Smooth muscle cell of the brain vasculature (primary cell): ENCODE measurements around the gene XIST.
"Not testable (repeated sequence)": the region's sequence is repeated elsewhere in the genome, so short reads cannot be mapped to it uniquely, and the experiment has no call there.

Source experiments
- DNase-seq: peaks from one replicate; pipeline ENCODE4 v3.0.0-alpha.2; 2012; ENCODE audit warnings: low read depth, low spot score

Gene XIST

DNA sequence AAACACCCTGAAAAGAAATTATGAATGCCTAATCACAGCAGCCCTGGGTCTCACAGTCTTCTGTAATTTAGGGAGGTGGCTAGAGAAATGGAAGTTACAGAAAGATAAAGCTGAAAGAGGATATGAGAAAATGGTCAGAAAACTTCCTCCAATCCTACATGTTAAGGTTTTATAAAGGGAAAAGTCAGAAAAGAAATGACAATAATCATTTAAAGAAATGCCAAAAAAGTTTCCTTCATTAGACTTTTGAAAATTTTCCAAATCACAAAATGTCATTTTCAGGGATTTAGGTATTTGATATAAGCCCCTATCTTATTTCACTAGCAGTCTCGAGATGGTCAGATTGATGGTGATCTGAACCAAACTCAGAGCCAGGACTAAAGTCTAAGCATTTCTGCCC, 13.4 kb downstream of the XIST start:
- DNase-seq = no peak

DNA sequence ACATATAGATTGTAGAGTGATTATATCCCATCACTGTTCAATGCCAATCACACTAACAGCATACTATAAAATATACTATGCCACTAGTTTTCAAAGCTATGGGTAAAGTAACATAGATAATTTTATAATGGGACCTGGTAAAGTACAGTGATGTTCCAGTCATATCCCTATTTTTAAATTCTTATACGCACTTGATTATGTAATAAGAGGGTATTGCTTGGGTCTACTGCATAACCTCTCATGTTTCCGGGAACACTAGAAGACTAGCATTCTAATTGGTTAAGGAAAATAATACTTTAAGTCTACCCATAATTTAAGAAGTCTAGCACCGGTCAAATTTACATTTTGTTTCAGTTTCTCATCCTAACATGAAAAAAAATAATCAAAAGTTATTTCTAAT, 14.4 kb downstream of the XIST start:
- DNase-seq = no peak

DNA sequence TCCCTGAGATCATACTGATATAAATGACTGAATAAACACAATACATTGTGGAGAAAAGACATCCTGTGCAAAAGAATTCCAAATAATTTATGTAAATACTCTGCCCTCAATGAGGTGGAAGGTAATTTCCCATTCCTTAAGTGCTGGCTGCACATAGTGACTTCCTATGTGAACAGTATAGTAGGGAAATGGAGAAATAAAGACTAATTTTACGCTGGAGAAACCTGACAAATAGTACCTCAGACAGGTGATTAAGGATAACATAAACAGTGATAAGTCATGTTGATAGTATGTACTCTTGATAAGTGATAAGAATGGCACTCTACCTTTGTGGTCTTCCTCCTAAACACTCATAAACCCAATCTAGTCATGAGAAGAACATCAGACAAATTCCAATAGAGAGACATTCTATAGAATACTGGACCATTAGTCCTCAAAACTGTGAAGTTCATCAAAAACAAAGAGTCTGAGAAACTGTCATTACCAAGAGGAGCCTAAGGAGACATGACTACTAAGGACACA, 15.5 kb downstream of the XIST start:
- no peak for DNase-seq

DNA sequence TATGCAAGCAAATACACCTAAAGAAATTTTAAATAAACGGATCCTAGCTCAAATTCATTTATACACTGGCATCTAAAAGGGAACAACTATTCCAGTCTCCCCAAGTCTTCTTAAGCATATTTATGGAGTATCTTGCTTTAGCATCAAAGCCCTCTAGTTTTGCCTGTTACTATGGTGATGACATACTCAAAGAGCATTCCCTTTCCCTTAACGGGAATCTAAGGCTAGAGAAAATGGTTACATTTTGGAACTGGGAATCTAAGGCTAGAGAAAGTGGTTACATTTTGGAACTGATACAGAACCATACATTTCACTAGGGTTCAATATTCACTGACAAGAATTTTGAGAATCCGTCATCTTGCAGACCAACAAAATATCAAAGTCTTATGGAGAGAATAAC, 18.3 kb downstream of the XIST start:
- no peak for DNase-seq

DNA sequence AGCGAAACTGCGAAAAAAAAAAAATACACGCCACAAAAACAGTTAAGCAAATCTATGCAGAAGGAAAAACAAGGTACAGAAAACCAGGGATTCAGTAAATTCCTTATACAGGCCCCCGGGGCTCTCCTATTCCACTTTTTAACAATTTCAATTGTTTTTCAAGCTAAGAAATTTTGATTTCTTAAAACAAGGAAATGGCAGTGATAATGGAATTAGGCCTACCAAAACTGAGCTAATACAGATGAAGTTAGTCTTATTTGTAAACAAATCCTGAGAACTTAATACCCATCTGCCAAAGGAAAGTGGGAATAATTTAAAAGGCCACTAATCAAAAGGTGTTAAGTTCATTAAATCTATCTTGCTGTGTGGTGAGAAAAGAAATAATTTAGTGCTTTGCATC, 20.2 kb downstream of the XIST start:
- DNase-seq = no peak

DNA sequence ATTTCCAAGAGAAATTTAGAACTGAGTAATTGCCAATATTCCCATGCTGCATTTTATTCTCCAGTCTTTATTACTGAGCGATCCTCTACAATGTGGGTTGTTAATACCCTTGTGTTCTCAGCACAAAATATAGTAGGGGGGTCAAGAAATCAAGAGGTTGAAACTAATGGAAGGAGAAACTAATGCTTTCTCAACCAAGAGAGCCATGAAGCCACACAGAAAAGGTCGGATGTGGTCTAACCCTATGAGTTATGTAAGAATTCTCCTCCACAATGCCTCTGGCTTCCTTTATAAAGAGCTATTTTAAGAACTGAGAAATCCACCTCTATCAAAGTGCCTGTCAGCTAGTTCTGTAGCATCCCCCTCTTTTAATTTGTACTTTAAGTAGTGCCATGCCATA, 21.0 kb downstream of the XIST start:
- DNase-seq = no peak

DNA sequence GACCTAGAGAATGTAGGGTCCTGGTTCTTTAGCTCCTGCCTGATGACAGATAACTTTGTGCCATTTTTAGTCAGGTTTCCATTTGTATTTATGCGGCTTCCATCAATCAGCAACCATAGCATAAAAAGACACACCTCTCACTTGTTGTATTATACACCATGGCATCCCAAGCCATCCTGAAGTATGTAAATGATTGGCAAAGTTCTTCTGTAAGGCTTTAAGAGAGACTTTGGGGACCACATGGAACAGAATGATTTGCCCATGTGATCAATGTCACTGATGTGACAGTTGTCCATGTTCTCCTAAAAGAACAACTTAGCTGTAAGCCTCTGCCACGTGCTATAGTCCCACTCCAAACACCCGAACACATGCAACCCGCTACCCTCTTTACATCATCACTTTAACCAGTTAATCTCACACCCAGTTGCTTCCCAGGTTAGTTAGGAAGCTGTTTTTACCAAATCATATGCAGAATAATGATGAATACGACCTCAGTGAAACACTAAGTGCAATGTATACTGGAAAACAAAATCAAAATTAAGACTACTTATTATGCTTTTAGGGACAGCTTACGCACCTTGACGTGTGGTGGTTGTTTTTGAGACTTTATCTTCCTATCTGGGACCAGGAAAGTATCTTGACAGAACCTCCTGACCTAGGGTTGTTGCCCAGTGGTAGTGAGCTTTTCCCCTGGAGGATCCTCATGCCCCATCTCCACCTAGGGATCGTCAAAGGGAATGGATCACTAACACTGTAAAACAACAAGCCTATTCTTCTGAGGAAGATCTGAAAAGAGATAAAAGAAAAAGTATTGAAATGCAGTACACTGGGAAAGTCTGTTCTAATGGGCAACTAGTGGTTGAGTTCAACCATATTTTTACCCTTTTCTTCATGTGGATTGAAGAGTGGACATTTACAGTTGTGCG, 21.8 kb downstream of the XIST start:
- no peak for DNase-seq

DNA sequence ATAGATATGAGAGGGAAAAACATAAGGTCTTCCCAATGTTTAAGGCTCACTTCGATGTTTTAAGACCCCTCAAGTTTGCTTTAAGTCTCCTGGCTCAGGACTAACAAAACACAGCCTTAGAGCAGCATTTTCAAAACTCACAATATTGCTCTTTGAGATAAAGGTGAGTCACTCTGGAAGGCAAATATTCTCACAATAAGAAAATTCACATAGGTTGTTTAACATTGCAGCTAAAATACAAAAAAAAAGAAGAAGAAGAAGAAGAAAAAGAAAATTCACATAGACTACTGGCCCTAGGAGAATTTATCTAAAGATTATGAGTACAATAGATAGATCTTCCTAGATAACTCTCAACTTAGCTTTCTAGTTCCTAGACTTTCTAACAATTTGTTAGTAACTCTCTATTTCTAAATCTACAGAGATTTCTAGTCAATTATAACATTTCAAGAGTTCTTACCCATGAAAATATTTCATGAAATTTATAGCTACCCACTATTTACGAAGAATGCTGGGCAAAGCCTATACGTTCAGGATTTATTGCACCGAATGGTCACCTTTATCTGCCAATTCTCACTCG, 22.5 kb downstream of the XIST start:
- DNase-seq = no peak

DNA sequence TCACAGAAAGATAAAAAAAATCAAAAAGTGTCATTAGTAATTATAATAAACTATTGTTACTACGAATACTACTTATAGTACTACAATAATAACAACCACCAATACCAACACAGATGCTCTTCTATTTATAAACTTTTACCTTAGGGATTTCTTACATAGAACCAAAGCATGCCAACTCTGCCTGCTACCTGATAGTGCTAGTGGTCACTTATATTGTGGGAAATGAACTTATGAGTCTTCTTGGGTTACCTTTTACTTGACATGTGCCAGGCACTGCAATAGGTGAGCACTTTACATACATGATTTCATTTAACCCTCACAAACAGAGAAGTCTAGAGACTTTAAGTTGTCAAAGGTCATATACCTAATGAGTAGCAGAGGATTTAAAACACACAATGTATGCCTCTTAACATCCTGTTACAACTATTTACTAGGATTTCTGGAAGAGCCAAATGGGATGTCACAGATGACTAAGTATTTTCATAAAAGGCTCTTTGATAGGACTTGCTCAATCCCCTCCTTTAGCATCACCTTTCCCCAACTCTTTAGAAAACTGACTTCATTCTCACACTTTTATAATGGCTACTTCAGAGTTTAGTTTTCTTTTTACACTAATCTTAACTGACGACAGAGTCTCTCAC, 24.3 kb downstream of the XIST start:
- DNase-seq = no peak

DNA sequence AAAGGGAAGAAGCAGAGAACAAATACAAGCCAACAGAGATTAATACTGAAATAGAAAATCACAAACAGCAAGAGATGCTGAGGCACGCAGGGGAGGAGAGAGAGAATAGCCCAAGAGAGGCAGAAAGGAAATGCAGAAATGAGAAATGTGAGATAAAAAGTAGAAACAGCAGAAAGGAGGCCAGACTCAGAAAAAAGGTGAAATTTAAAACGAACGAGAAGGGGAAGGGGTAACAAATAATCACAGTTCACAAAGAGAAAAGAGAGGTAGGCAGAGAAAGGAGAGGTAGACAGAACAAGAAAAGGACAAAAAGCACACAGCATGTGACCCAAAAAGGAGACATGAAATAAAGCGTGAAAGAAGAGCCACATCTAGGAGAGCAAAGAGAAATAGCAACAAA, 25.1 kb downstream of the XIST start:
- no peak for DNase-seq

DNA sequence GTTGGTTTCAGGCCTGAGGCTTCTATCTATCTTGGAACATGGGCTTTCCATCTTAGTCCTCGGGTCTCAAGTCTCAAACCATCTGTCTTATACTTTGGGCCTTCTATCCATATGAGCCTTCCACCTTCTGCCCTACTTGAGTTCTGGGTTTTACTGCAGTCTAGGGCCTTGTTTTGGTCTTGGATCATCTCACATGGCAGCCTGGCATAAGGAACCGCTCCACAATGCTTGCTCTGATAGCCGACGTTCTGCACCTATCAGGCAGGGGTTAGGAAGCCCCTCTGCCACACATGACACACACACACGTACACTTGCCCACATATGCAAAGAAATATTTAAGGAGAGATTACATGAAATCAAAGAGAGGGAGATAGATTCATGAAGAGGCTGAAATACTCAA, 25.5 kb downstream of the XIST start:
- DNase-seq = no peak

DNA sequence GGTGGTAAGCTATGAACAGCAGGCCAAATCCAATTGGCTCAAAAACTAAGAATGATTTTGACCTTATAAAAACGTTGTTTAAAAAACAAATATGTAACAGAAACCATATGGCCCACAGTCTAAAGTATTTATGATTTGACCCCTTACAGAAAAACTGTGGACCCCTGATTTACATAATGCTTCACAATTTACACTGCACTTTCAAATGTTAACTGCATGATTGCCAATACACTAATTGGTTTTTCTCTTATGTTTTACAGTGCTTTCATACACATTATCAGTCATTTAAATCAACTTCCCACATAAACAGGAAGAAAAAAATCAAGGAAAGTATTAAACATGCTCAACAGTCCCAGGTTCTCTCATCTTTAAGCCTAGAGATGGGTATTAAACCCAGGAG, 26.9 kb downstream of the XIST start:
- no peak for DNase-seq

DNA sequence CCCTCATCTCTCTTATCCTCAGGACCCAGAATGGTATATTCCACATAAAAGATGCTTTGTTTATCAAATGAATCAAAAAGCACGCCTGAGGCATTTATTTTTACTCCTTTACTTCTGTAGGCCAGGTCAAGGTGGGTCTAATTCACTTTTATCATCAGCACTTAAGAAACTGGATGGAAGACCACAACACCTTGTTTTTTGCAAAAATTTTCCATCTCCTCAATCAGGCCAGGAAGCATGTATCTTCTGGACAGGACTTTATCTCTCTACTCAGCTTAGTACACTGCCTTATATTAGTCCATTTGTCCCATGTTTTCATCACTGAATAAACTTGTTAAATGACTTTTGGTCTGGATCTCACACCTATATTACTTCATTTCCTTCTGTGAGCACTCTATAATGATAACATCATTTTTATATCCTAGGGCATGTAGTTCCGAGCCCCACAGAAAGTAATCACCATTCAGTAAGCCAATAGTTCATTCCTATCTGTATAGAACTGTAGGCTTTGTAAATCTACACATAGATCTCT, 29.0 kb downstream of the XIST start:
- no peak for DNase-seq

DNA sequence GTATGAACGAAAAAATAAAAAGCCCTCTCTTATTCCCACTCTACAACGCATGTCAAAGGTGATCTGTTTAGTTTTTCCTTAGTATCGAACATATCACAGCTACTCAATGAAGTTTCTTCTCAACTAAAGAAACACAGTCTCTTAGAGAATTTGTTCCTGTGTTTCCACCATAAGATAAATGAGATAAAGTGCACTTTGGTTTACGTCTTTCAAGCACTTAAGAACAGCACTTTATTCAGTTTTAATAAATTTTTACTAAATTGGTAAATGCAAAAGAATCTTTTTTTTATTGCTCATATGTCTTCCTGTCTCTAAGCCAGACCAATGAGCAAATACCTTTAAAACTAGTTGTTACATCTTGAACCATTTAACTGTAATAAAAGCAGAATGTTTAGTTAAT, 29.7 kb downstream of the XIST start:
- no peak for DNase-seq

DNA sequence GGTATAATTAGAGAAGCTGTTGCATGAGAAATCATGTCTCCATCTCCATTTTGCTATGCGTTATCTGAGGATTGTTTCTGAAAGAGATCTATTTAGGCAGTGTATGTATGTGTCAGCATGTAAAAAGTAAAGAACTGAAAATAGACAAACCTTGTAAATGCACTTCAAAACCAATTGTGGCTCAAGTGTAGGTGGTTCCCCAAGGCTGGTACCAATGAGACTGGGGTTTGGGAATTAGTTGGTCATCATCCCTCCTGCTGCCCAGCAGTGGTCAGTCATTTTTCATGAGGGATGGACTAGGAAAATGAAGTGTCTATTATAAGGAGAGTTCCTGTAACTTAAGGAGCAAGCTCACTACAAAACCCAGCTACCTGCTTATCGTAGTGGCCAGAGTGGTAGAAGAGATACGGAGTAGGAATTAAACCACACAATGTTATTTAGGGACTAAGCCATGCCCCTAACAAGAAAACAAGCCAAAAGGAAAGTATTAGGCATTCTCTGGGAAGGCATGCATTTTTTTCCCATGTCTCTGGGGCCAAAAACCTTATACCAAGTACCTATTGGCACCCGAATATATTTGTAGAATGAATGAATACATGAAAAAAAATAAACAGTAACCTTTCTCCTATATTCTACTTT, 30.5 kb downstream of the XIST start:
- no peak for DNase-seq

DNA sequence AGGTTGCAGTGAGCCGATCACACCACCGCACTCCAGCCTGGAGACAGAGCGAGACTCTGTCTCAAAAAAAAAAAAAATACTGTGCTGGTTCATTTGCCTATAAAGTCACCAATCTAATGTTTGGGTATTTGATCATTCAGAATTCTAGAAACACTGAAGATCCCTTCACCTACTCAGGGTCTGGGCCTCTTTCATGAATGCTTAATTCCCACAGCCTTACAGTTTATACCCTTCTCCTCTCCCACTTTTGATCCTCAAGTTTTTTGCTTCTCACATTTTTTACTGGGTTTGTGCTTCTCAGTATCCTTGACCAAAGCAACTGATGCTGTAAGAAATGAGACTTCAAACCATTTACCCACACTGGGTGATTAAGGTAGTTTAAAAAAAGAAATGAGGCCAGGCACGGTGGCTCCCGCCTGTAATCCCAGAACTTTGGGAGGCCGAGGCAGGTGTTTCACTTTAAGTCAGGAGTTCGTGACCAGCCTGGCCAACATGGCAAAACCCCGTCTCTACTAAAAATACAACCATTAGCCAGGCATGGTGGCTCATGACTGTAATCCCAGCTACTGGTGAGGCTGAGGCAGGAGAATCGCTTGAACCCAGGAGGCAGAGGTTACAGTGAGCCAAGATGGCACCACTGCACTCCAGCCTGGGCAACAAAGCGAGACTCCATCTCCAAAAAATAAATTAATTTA, 32.5 kb downstream of the XIST start:
- not testable (repeated sequence) for DNase-seq

DNA sequence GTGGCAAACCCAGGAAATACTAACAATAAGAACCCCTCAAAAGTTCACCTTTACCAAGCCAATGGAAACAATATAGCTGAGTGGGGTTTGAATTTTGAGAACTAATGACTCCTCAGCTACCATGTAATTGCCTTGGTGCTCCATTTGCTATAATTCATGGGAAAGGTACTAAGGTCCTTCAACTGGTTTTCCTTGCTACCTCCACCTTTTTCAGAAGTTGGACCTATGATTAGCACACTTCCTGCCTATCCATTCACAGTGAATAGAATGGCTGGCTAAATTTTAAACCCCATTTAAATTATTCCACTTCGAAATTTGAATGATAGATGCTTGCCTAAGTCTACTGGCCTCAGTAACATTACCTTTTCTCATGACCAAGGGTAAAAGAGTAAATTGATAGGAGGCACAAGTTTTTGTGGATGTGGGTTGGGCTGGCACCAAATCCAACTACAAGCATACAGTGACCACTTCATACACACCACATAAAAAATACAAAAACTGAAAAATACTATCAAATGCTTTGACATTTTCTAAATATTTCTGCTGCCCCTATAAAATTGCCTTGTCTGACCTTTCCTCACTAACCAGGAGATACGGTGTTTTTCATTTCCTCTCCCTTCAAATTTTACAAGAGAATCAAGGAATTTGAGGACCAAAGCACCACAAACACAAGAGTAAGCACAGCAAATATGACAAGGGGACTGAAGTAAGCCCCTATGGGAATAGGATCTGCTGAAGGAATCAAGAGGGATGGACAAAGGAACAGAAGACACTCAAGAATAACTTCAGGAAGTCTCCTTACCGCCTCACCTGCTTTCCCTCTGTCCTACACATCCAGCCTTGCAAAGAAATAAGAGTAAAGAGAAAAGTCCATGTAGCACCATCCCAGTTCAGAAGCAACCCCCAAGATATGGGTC, 34.1 kb downstream of the XIST start:
- DNase-seq = no peak

DNA sequence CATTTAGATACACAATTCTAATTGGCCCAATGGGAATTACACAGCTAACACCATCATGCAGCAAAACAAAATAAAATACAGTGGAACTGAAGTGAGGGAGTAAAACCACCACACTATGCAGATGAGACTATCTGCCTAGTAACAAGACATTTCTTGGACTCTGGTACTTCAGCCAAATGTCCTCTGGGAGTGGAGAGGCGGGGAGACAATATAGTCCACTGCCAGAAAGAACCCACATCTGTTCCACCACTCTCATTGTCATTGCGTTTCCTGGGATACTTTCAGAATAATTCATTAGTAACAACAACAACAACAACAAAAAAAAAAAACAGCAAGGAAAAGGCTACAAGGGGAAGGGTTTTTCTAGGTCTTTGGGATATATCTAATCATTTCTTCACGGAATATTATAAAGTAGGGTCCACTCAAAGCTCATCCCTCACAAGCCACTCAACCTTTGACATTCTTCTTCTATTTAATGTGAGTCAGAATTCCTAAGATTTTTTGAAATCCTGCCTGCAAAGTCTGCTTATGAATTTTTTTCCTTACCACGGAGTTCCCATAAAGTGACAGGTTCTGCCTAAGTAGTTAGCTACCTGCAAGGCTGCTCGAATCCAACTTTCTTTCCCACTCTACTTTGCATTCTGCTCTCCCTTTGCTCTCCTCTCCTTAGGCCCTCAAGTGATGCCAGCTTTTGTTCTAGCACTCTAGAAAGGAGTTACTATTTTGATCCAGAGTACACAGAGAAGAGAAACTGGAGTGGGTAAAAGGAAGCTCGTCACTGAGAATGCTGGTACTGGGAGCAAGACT, 34.9 kb downstream of the XIST start:
- DNase-seq = no peak

DNA sequence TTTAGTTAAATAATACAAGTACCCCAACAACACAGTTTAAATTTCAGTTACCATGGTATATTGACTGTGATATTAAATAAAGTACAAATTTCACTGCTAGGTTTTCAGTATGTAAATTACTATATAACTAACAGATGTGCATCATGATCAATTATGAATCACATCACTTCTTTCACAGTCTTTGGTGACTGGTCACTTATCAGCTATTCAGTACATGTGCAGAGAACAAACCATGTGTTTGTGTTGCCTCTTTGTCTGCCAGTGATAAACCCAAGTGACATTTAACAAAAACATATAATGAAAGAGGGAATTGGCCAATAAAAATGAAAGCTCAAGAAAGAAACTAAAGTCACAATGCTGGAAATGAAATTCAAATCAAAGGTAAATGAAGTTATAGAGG, 40.3 kb downstream of the XIST start:
- DNase-seq = no peak
